B cell (primary cell): ENCODE results near the gene KCNT2. TPM values are rescaled to one million over a fixed set of nuclear protein-coding genes. Genes with fewer than 3 reads are reported as not detected.
"Not testable (repeated sequence)": the region's sequence is repeated elsewhere in the genome, so short reads cannot be mapped to it uniquely, and the experiment has no call there.

Experiments
- ATAC-seq: fragments of 200-7000 bp; cut with Tn5 transposase; one replicate; pipeline ENCODE4 v1.10.0; 2021; ENCODE audit warnings: low read depth, mild to moderate bottlenecking, moderate number of reproducible peaks, moderate library complexity
- CTCF ChIA-PET: fragments of 350-600 bp; sonication (Branson Sonifier 250); formaldehyde crosslinking; loops from one replicate; lab custom pipeline; 2021; ENCODE audit warnings: antibody characterized with exemption, inconsistent platforms; lab: Charles Lee
- POLR2A ChIA-PET: fragments of 350-600 bp; sonication (Branson Sonifier 250); formaldehyde crosslinking; loops from one replicate; lab custom pipeline; 2021; ENCODE audit warnings: antibody characterized with exemption; lab: Charles Lee
- DNase-seq: peaks from one replicate; pipeline ENCODE4 v3.0.0; 2013
- H2AFZ ChIP-seq: 2 replicates; pipeline ENCODE4 v1.6.1; 2012; ENCODE audit warnings: mild to moderate bottlenecking, low read depth, low read length; ENCODE audit not compliant: insufficient read depth, poor library complexity, severe bottlenecking
- H3K27ac ChIP-seq, 2 donors: 1 replicate in 1 of 2; 2 replicates in 1 of 2; pipeline ENCODE4 v1.5.1; 2012 to 2013; ENCODE audit warnings: low read length in 2 of 2, mild to moderate bottlenecking in 2 of 2, moderate library complexity in 1 of 2
- H3K27me3 ChIP-seq, 4 experiments: fragments of 200-600 bp in 1 of 4; sonication (generic) in 1 of 4; replicated peaks in 1 of 4; 1 replicate in 2 of 4; 2 replicates in 2 of 4; pipeline versions ENCODE4 v1.6.1 to v1.7.0; 2013 to 2016; ENCODE audit warnings: low read length in 3 of 4, mild to moderate bottlenecking in 2 of 4, mixed read lengths in 1 of 4, moderate library complexity in 1 of 4; ENCODE audit not compliant: insufficient read depth in 4 of 4, control insufficient read depth in 3 of 4; ENCODE audit errors: control extremely low read depth in 1 of 4
- H3K36me3 ChIP-seq, 2 experiments: replicated peaks in 1 of 2; 1 replicate in 1 of 2; 2 replicates in 1 of 2; pipeline versions ENCODE4 v1.6.1 to v1.7.1; 2013; ENCODE audit warnings: low read length in 1 of 2; ENCODE audit not compliant: insufficient read depth in 2 of 2, control insufficient read depth in 1 of 2; ENCODE audit errors: control extremely low read depth in 1 of 2, extremely low read depth in 1 of 2
- H3K4me1 ChIP-seq, 2 donors: fragments of 200-600 bp in 1 of 2; sonication (generic) in 1 of 2; 1 replicate in 1 of 2; 2 replicates in 1 of 2; pipeline versions ENCODE4 v1.5.1 to v1.6.1; 2013 to 2017; ENCODE audit warnings: low read length in 2 of 2; ENCODE audit not compliant: control insufficient read depth in 2 of 2, insufficient read depth in 2 of 2
- H3K4me2 ChIP-seq: replicated peaks from 2 replicates; pipeline ENCODE3; 2012; ENCODE audit warnings: mild to moderate bottlenecking, low read depth, low read length; ENCODE audit not compliant: poor library complexity, severe bottlenecking
- H3K4me3 ChIP-seq, 5 experiments: fragments of 200-600 bp in 1 of 5; sonication (generic) in 1 of 5; 1 replicate in 3 of 5; 2 replicates in 2 of 5; pipeline versions ENCODE4 v1.5.1 to v1.7.0; 2011 to 2016; ENCODE audit warnings: low read length in 4 of 5, mild to moderate bottlenecking in 4 of 5, low read depth in 2 of 5, control low read depth in 1 of 5, moderate library complexity in 1 of 5; ENCODE audit not compliant: insufficient read depth in 1 of 5; ENCODE audit errors: control extremely low read depth in 1 of 5, extremely low read depth in 1 of 5
- H3K79me2 ChIP-seq: fragments of 200-600 bp; sonication (generic); one replicate; pipeline ENCODE4 v1.6.0; 2016; ENCODE audit warnings: low read length; ENCODE audit not compliant: control insufficient read depth, insufficient read depth
- H3K9ac ChIP-seq: fragments of 200-600 bp; sonication (generic); 2 replicates; pipeline ENCODE4 v1.6.1; 2017; ENCODE audit warnings: mild to moderate bottlenecking, low read length, moderate library complexity
- H3K9me3 ChIP-seq, 3 donors: one replicate each; pipeline versions ENCODE4 v1.6.1 to v1.7.1; 2013; ENCODE audit warnings: low read length in 2 of 3; ENCODE audit not compliant: control insufficient read depth in 2 of 3, insufficient read depth in 1 of 3; ENCODE audit errors: control extremely low read depth in 1 of 3
- H4K20me1 ChIP-seq: 2 replicates; pipeline ENCODE4 v1.6.0; 2012; ENCODE audit warnings: mild to moderate bottlenecking, low read length; ENCODE audit not compliant: insufficient read depth, control insufficient read depth, poor library complexity, severe bottlenecking
- H3K27ac Mint-ChIP-seq: one replicate; pipeline ENCODE4 v1.8.0; 2021; ENCODE audit warnings: mixed read lengths
- H3K27me3 Mint-ChIP-seq: one replicate; pipeline ENCODE4 v1.8.0; 2021; ENCODE audit warnings: mixed read lengths
- H3K4me1 Mint-ChIP-seq: one replicate; pipeline ENCODE4 v1.8.0; 2021; ENCODE audit warnings: mixed read lengths
- H3K4me3 Mint-ChIP-seq: one replicate; pipeline ENCODE4 v1.8.0; 2021; ENCODE audit warnings: mixed read lengths
- H3K9me3 Mint-ChIP-seq: one replicate; pipeline ENCODE4 v1.8.0; 2022; ENCODE audit warnings: mixed read lengths; ENCODE audit not compliant: insufficient read depth
- CTCF ChIP-seq: fragments of 200-600 bp; IDR thresholded peaks from one replicate; pipeline ENCODE4 v1.8.0; 2022; ENCODE audit warnings: antibody characterized with exemption, mild to moderate bottlenecking
- EZH2 ChIP-seq: IDR thresholded peaks from 2 replicates; pipeline ENCODE4 v1.6.1; 2012; ENCODE audit warnings: borderline replicate concordance, low read depth, mild to moderate bottlenecking, moderate library complexity, low read length; ENCODE audit not compliant: insufficient read depth, poor library complexity, severe bottlenecking
- WGBS: methylation state at CpG from one replicate; pipeline ENCODE4 v1.1.5; 2013; ENCODE audit warnings: missing lambda C conversion rate; ENCODE audit not compliant: insufficient coverage; 5-methylcytosine and 5-hydroxymethylcytosine counted together
- intact Hi-C: fragments of 100-400 bp; cut with micrococcal nuclease; formaldehyde crosslinking; loops from one replicate; pipeline ENCODE4 v1.10.0; 2022
- polyA plus RNA-seq: library from polyadenylated mRNA; depleted of rRNA; stranded (reverse); fragments of >200 nt; gene quantifications from 2 replicates; pipeline ENCODE4 v1.2.3, GENCODE V29; 2012
- total RNA-seq, 2 donors: library from RNA; stranded (reverse); fragments of 120-200 nt in 1 of 2; gene quantifications; 1 replicate in 1 of 2; 2 replicates in 1 of 2; pipeline versions ENCODE4 v1.2.3 to v1.2.4, GENCODE V29; 2013 to 2022

The KCNT2 gene
- total and polyA plus RNA-seq, 2 donors (not counting 1 experiment from before 2014, with no cell fraction given): not detected

DNA sequence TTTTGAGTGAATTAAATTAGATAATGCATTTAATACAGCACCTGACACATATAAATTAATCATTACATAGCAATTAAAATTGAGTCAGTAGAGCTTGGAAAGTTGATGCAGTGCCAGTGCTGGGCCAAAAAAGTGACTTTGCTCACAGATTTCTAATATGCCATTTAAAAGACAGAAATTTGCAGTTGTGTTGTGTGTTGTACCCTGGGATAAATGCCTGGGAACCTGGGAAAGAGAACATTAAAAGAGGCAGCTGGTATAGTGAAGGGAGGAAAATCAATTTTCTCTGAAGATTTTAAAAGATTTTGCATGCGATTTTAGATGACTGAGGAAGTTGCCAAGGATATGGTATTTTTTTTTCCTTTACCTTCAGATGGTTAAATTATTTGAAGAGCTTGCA, 32.7 kb upstream of the KCNT2 start:
- no peaks in the 10 kb centered on the region for H3K27me3 Mint-ChIP-seq
- CTCF ChIA-PET: no interaction called here

DNA sequence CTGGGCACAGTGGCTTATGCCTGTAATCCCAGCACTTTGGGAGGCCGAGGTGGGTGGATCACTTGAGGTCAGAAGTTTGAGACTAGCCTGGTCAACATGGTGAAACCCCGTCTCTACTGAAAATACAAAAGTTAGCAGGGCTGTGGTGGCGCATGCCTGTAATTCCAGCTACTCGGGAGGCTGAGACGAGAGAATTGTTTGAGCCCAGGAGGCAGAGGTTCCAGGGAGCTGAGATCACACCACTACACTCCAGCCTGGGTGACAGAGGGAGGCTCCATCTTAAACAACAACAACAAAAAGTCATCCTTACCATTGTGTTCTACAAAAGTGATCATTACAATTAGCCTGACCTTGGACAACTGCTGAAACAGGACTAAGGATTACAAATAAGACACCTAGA, 31.1 kb upstream of the KCNT2 start:
- H3K27ac Mint-ChIP-seq, intact Hi-C loops, ATAC-seq, H3K9ac ChIP-seq, H3K36me3 ChIP-seq, CTCF ChIA-PET, POLR2A ChIA-PET, H3K27me3 ChIP-seq, DNase-seq, H3K27me3 Mint-ChIP-seq, H3K4me2 ChIP-seq, H3K4me3 ChIP-seq, H2AFZ ChIP-seq, H3K27ac ChIP-seq, H3K79me2 ChIP-seq, H3K4me3 Mint-ChIP-seq, H3K4me1 ChIP-seq, H3K9me3 Mint-ChIP-seq, H3K4me1 Mint-ChIP-seq, H3K9me3 ChIP-seq, H4K20me1 ChIP-seq: not testable (repeated sequence)
- WGBS: 91% methylated on average over 4 of the region's 5 CpGs

More for the DNA sequence above, 32.7 kb upstream of the KCNT2 start:
- Histone ChIP-seq H3K27ac (no peak overlapping the region), H3K4me3 (no peak overlapping the region), H3K79me2 (no peaks in the 10 kb centered on the region), H3K4me1 (no peaks in the 10 kb centered on the region), H2AFZ (no peak overlapping the region), H3K9me3 (no peaks in the 10 kb centered on the region), H3K27me3 (no peaks in the 10 kb centered on the region), H3K36me3 (no peaks in the 10 kb centered on the region), H3K9ac (no peak overlapping the region), H3K4me2 (no peak overlapping the region), H4K20me1 (no peaks in the 10 kb centered on the region)
- no peak overlapping the region for H3K4me3 Mint-ChIP-seq
- DNase-seq (no peak), ATAC-seq (no peak)
- TF ChIP-seq EZH2: no peak
- TF ChIP-seq CTCF: no peak
- no peaks in the 10 kb centered on the region for H3K4me1 Mint-ChIP-seq
- POLR2A ChIA-PET: no interaction called here
- no peak overlapping the region for H3K27ac Mint-ChIP-seq
- no CpG with 5 or more reads among the region's 1 CpG for WGBS
- H3K9me3 Mint-ChIP-seq: peaks cover 2% of the 10 kb centered on the region
- intact Hi-C loops: no loop called here
